ENCODE measurements around the gene CENPT. TPM values are rescaled to one million over a fixed set of nuclear protein-coding genes. Genes with fewer than 3 reads are reported as not detected.

Gene CENPT
- total and polyA plus RNA-seq, 2 donors (not counting 3 experiments of a cell fraction or from before 2014, with no cell fraction given) = 60.3 to 61.3 TPM

GRCh38 chr16:67804853-67805542 is 42.5 kb downstream of the CENPT start:
- dilution Hi-C loops (cut with MboI; ENCODE audit: extremely low pct_ligation_motif_present, low sequenced_read_pairs) (no loop called here), intact Hi-C loops (cut with micrococcal nuclease) (loop anchor here (10.0 kb wide), 1 partner anchor 280 kb away; the partner anchor contains the start of gene RIPOR1)
- DNase-seq (ENCODE audit: low read depth, low spot score) (peak; percentile 41), FAIRE-seq (peak; percentile 46)
- peak overlapping the region; percentile 89 for H3K9ac ChIP-seq (replicated peaks; ENCODE audit: extremely low read depth, insufficient read depth, low read length)
- no peak overlapping the region for H3K27ac ChIP-seq (ENCODE audit: insufficient read depth, low read depth, low read length)
- no peaks in the 10 kb centered on the region for H3K9me3 ChIP-seq (replicated peaks; ENCODE audit: control insufficient read depth, insufficient read depth, low read length)
- H3K9me1 ChIP-seq (replicated peaks; ENCODE audit: control insufficient read depth, extremely low read depth, insufficient read depth, low read length) = no peaks in the 10 kb centered on the region
- peaks cover 11% of the 10 kb centered on the region for H3K4me1 ChIP-seq (ENCODE audit: control insufficient read depth, extremely low read depth, insufficient read depth, low read length)
- no peaks in the 10 kb centered on the region for H4K20me1 ChIP-seq (replicated peaks; ENCODE audit: control insufficient read depth, extremely low read depth, insufficient read depth, low read length)
- no peak overlapping the region for H2AFZ ChIP-seq (ENCODE audit: low read depth, low read length)
- BruUV-seq (replicated peaks) = no TSS peak
- peak overlapping the region; percentile 66 for H3K4me2 ChIP-seq (ENCODE audit: insufficient read depth, low read length)
- peak overlapping the region in 2 of 3 experiments; percentile 81 to 90 for H3K4me3 ChIP-seq (replicated peaks in 1 of 3; ENCODE audit: insufficient read depth in 1 of 3, low read depth in 1 of 3, low read length in 3 of 3)
- H3K27me3 ChIP-seq (ENCODE audit: control insufficient read depth in 2 of 2, insufficient read depth in 2 of 2, low read length in 2 of 2) = no peaks in the 10 kb centered on the region
- TF ChIP-seq FOS (IDR thresholded peaks at IDR 0.05; ENCODE audit: borderline replicate concordance, insufficient read depth, low read length) (no peak), POLR2AphosphoS5 (IDR thresholded peaks at IDR 0.05; ENCODE audit: insufficient read depth, low read depth, low read length) (no peak), JUN (IDR thresholded peaks at IDR 0.05; ENCODE audit: borderline replicate concordance, insufficient read depth, insufficient read length, low read depth) (no peak), GATA2 (IDR thresholded peaks at IDR 0.05; ENCODE audit: insufficient read depth, insufficient read length, low read depth, low read length) (no peak)
- H3K36me3 ChIP-seq (ENCODE audit: control insufficient read depth in 2 of 2, extremely low read depth in 1 of 2, insufficient read depth in 2 of 2, low read length in 2 of 2) = peaks cover 0 to 9% of the 10 kb centered on the region in 2 experiments
- peaks cover 46% of the 10 kb centered on the region for H3K79me2 ChIP-seq (ENCODE audit: control insufficient read depth, insufficient read depth, low read length)
- CTCF ChIA-PET = interaction anchor here (0.5 kb wide), 1 partner anchor 11 kb away, joined by 4 read pairs; no protein-coding TSS in a partner anchor
- POLR2A ChIA-PET = no interaction called here

GRCh38 chr16:67803894-67804293 is 43.6 kb downstream of the CENPT start:
- intact Hi-C loops (cut with micrococcal nuclease) (loop anchor here (10.0 kb wide), 1 partner anchor 279 kb away; the partner anchor contains the start of gene RIPOR1), dilution Hi-C loops (cut with MboI; ENCODE audit: extremely low pct_ligation_motif_present, low sequenced_read_pairs) (no loop called here)

More at GRCh38 chr16:67803894-67804293, 43.6 kb downstream of the CENPT start:
- peaks cover 11% of the 10 kb centered on the region for H3K4me1 ChIP-seq (ENCODE audit: control insufficient read depth, extremely low read depth, insufficient read depth, low read length)
- H3K9me1 ChIP-seq (replicated peaks; ENCODE audit: control insufficient read depth, extremely low read depth, insufficient read depth, low read length) = no peaks in the 10 kb centered on the region
- BruUV-seq (replicated peaks) = no TSS peak
- H3K4me2 ChIP-seq (ENCODE audit: insufficient read depth, low read length) = no peak overlapping the region
- CTCF ChIA-PET = interaction anchor here (1.4 kb wide), 1 partner anchor 13 kb away, joined by 6 read pairs; no protein-coding TSS in a partner anchor
- H3K4me3 ChIP-seq (replicated peaks in 1 of 3; ENCODE audit: insufficient read depth in 1 of 3, low read depth in 1 of 3, low read length in 3 of 3) = no peak overlapping the region
- POLR2A ChIA-PET = no interaction called here
- no peaks in the 10 kb centered on the region for H3K27me3 ChIP-seq (ENCODE audit: control insufficient read depth in 2 of 2, insufficient read depth in 2 of 2, low read length in 2 of 2)
- peaks cover 0 to 9% of the 10 kb centered on the region in 2 experiments for H3K36me3 ChIP-seq (ENCODE audit: control insufficient read depth in 2 of 2, extremely low read depth in 1 of 2, insufficient read depth in 2 of 2, low read length in 2 of 2)
- H3K79me2 ChIP-seq (ENCODE audit: control insufficient read depth, insufficient read depth, low read length) = peaks cover 50% of the 10 kb centered on the region
- H3K9me3 ChIP-seq (replicated peaks; ENCODE audit: control insufficient read depth, insufficient read depth, low read length) = no peaks in the 10 kb centered on the region
- DNase-seq (ENCODE audit: low read depth, low spot score) (no peak), FAIRE-seq (no peak)
- no peak overlapping the region for H3K27ac ChIP-seq (ENCODE audit: insufficient read depth, low read depth, low read length)
- H4K20me1 ChIP-seq (replicated peaks; ENCODE audit: control insufficient read depth, extremely low read depth, insufficient read depth, low read length) = no peaks in the 10 kb centered on the region
- no peak overlapping the region for H3K9ac ChIP-seq (replicated peaks; ENCODE audit: extremely low read depth, insufficient read depth, low read length)
- TF ChIP-seq MYC (IDR thresholded peaks at IDR 0.05; ENCODE audit: low read depth, low read length) (no peak), JUN (IDR thresholded peaks at IDR 0.05; ENCODE audit: borderline replicate concordance, insufficient read depth, insufficient read length, low read depth) (no peak), POLR2A (IDR thresholded peaks at IDR 0.05; ENCODE audit: low read depth, low read length) (no peak), MAX (IDR thresholded peaks at IDR 0.05; ENCODE audit: insufficient read depth, insufficient read length) (no peak), GATA2 (IDR thresholded peaks at IDR 0.05; ENCODE audit: insufficient read depth, insufficient read length, low read depth, low read length) (no peak), FOS (IDR thresholded peaks at IDR 0.05; ENCODE audit: borderline replicate concordance, insufficient read depth, low read length) (no peak), CTCF (IDR thresholded peaks at IDR 0.05; ENCODE audit: extremely low read depth in 1 of 2, insufficient read depth in 1 of 2, low read depth in 1 of 2, low read length in 2 of 2) (no peak), POLR2AphosphoS5 (IDR thresholded peaks at IDR 0.05; ENCODE audit: insufficient read depth, low read depth, low read length) (no peak), EZH2 (IDR thresholded peaks at IDR 0.05; ENCODE audit: borderline replicate concordance, low read depth, low read length, severe bottlenecking) (no peak)
- H2AFZ ChIP-seq (ENCODE audit: low read depth, low read length) = no peak overlapping the region
